HCT116 (cell line): ENCODE results near the gene CRBN. TPM values are rescaled to one million over a fixed set of nuclear protein-coding genes. Genes with fewer than 3 reads are reported as not detected.

Experiments
- ATAC-seq: fragments of 200-7000 bp; cut with Tn5 transposase; 2 replicates; pipeline ENCODE4 v1.9.1; 2020; ENCODE audit warnings: mild to moderate bottlenecking, moderate library complexity
- BruUV-seq: library from RNA; stranded (reverse); fragments of 400-500 nt; replicated peaks from 2 replicates; lab custom pipeline; 2021; lab: Mats Ljungman, UMichigan
- CTCF ChIA-PET: fragments of 300-600 bp; sonication (Branson Sonifier 250); formaldehyde crosslinking; loops from one replicate; lab custom pipeline; 2021; ENCODE audit warnings: antibody characterized with exemption; lab: Charles Lee
- POLR2A ChIA-PET: fragments of 300-600, 350-600 bp; sonication (Branson Sonifier 250); formaldehyde crosslinking; loops from one replicate; lab custom pipeline; 2021; ENCODE audit warnings: antibody characterized with exemption; lab: Charles Lee
- RAD21 ChIA-PET, 2 experiments: fragments of 300-600 bp; sonication (Branson Sonifier 250); formaldehyde crosslinking; loops; one replicate each; lab custom pipeline; 2023; ENCODE audit warnings: low total read pairs in 2 of 2; ENCODE audit not compliant: uncharacterized antibody in 2 of 2, unreplicated experiment in 2 of 2, low non-redundant PET in 1 of 2; lab: Charles Lee
- DNase-seq: peaks from one replicate; pipeline ENCODE4 v3.0.0-alpha.2; 2010; ENCODE audit warnings: low read depth, low spot score
- H2AFZ ChIP-seq: fragments of 200-600 bp; shearing (Covaris generic), sonication (generic); 2 replicates; pipeline ENCODE4 v1.6.1; 2017; ENCODE audit warnings: low read depth, mixed run types, mixed read lengths, antibody characterized with exemption, low read length; ENCODE audit not compliant: poor library complexity, severe bottlenecking
- H3K27ac ChIP-seq: 2 replicates; pipeline ENCODE4 v1.5.1; 2012; ENCODE audit warnings: low read depth, low read length
- H3K27me3 ChIP-seq: fragments of 200-600 bp; sonication (generic); 2 replicates; pipeline ENCODE4 v1.6.1; 2016; ENCODE audit warnings: mixed run types, low read length, mixed read lengths; ENCODE audit not compliant: insufficient read depth
- H3K36me3 ChIP-seq, 2 experiments: fragments of 200-500 bp in 1 of 2; fragments of 200-600 bp in 1 of 2; sonication (Bioruptor generic) in 1 of 2; sonication (generic) in 1 of 2; 2 replicates each; pipeline versions ENCODE4 v1.5.1 to v1.6.1; 2014 to 2016; ENCODE audit warnings: low read length in 2 of 2, inconsistent platforms in 1 of 2, mixed read lengths in 1 of 2, mixed run types in 1 of 2; ENCODE audit not compliant: insufficient read depth in 2 of 2, control insufficient read depth in 1 of 2
- H3K4me1 ChIP-seq, 2 experiments: fragments of 200-600 bp in 1 of 2; sonication (generic) in 1 of 2; 2 replicates each; pipeline versions ENCODE4 v1.5.1 to v1.6.1; 2012 to 2017; ENCODE audit warnings: low read length in 2 of 2, inconsistent platforms in 1 of 2, mild to moderate bottlenecking in 1 of 2, mixed read lengths in 1 of 2, mixed run types in 1 of 2, moderate library complexity in 1 of 2; ENCODE audit not compliant: insufficient read depth in 2 of 2, control insufficient read depth in 1 of 2
- H3K4me2 ChIP-seq: fragments of 200-600 bp; sonication (generic); 2 replicates; pipeline ENCODE4 v1.6.1; 2017; ENCODE audit warnings: mixed run types, low read length, mixed read lengths
- H3K4me3 ChIP-seq, 2 experiments: fragments of 200-600 bp in 1 of 2; sonication (generic) in 1 of 2; replicated peaks in 1 of 2; 2 replicates each; pipeline ENCODE4 v1.5.1; 2011 to 2016; ENCODE audit warnings: low read length in 2 of 2, control low read depth in 1 of 2, low read depth in 1 of 2, mild to moderate bottlenecking in 1 of 2, mixed read lengths in 1 of 2, mixed run types in 1 of 2
- H3K79me2 ChIP-seq: fragments of 200-600 bp; sonication (generic); 2 replicates; pipeline ENCODE4 v1.6.1; 2017; ENCODE audit warnings: mild to moderate bottlenecking, mixed run types, low read length, moderate library complexity, mixed read lengths; ENCODE audit not compliant: insufficient read depth
- H3K9ac ChIP-seq: fragments of 200-600 bp; sonication (generic); 2 replicates; pipeline ENCODE4 v1.6.1; 2016; ENCODE audit warnings: low read length, mixed read lengths
- H3K9me2 ChIP-seq: fragments of 200-600 bp; sonication (generic), shearing (Covaris generic); 2 replicates; pipeline ENCODE4 v1.6.1; 2017; ENCODE audit warnings: mixed run types, mild to moderate bottlenecking, moderate library complexity; ENCODE audit not compliant: insufficient read depth
- H3K9me3 ChIP-seq, 2 experiments: fragments of 200-500 bp in 1 of 2; fragments of 200-600 bp in 1 of 2; sonication (Bioruptor generic) in 1 of 2; sonication (generic) in 1 of 2; 2 replicates each; pipeline ENCODE4 v1.6.1; 2014 to 2017; ENCODE audit warnings: low read length in 2 of 2, mixed read lengths in 2 of 2, inconsistent platforms in 1 of 2, low read depth in 1 of 2, mild to moderate bottlenecking in 1 of 2, mixed run types in 1 of 2, moderate library complexity in 1 of 2; ENCODE audit not compliant: control insufficient read depth in 1 of 2, insufficient read depth in 1 of 2
- H4K20me1 ChIP-seq: fragments of 200-600 bp; sonication (generic), shearing (Covaris generic); 2 replicates; pipeline ENCODE4 v1.6.1; 2017; ENCODE audit warnings: mixed run types, mild to moderate bottlenecking, moderate library complexity; ENCODE audit not compliant: insufficient read depth
- CTCF ChIP-seq, 3 experiments: fragments of 200-600 bp in 1 of 3; sonication (generic) in 1 of 3; IDR thresholded peaks in 2 of 3; conservative IDR thresholded peaks in 1 of 3; 2 replicates each; pipeline ENCODE4 v1.5.1; 2012 to 2017; ENCODE audit warnings: low read depth in 2 of 3, low read length in 2 of 3, antibody characterized with exemption in 1 of 3, borderline replicate concordance in 1 of 3, control low read depth in 1 of 3, mild to moderate bottlenecking in 1 of 3, mixed read lengths in 1 of 3, mixed run types in 1 of 3, moderate library complexity in 1 of 3; ENCODE audit not compliant: insufficient read depth in 1 of 3
- MAX ChIP-seq: IDR thresholded peaks from 2 replicates; pipeline ENCODE4 v1.6.1; 2012
- RAD21 ChIP-seq: IDR thresholded peaks from 2 replicates; pipeline ENCODE4 v1.6.1; 2012; ENCODE audit warnings: low read depth, mild to moderate bottlenecking
- YY1 ChIP-seq: IDR thresholded peaks from 2 replicates; pipeline ENCODE4 v1.6.1; 2011; ENCODE audit warnings: low read length, low read depth, moderate library complexity, mild to moderate bottlenecking; ENCODE audit not compliant: insufficient replicate concordance; ENCODE audit errors: extremely low read depth
- intact Hi-C: fragments of 100-400 bp; cut with micrococcal nuclease; formaldehyde crosslinking; loops from 2 replicates; pipeline ENCODE4 v1.10.0; 2022
- total RNA-seq: library from RNA; stranded (reverse); gene quantifications from one replicate; pipeline ENCODE4 v1.2.1, GENCODE V29; 2021; ENCODE audit not compliant: unreplicated experiment

CRBN gene
- total RNA-seq, 1 experiment from 2014 or later = 29.1 TPM

DNA sequence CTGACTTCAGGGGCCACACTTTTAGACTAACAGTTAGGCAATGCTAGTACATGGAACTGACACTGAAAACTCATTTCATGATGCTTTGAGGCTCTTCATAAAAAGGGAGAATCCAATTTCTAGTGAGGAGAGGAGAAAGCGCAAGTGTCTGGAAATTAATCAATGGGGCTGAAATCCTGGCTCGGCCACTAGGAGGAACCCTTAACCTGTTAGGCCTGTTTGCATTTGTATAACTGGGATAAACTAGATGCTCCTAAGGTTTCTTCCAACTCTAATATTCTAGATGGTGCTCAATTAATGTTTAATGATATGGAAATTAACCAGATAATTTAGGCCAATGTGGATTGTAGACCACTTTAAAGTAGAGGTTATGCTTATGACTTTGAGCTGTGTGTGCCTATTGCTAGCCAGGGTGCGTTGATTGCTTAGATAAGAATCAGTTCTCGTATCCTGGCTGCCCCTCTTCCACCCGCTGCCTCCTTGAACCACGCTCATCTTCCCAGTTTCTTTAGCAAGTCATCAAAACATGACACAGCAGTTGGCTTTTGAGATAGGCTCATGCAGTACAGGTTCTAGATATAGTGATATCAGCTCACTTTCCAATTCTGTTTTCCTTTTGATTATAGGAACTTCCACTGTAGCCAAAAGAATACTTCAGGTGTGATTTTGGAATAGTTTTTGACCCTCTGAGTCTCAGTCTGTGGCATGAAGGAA lies 16.8 kb upstream of the CRBN start:
- BruUV-seq = no TSS peak
- intact Hi-C loops = no loop called here
- Histone ChIP-seq H3K9me2 (no peaks in the 10 kb centered on the region), H4K20me1 (no peaks in the 10 kb centered on the region), H3K4me1 (no peaks in the 10 kb centered on the region), H2AFZ (no peak overlapping the region), H3K27me3 (no peaks in the 10 kb centered on the region; the same call in 1 of the 2 replicates), H3K9me3 (no peaks in the 10 kb centered on the region), H3K36me3 (no peaks in the 10 kb centered on the region), H3K27ac (no peak overlapping the region), H3K9ac (no peak overlapping the region), H3K4me3 (no peak overlapping the region), H3K79me2 (no peaks in the 10 kb centered on the region), H3K4me2 (no peak overlapping the region)
- POLR2A ChIA-PET = no interaction called here
- RAD21 ChIA-PET = no interaction called here
- peak; percentile 73 for ATAC-seq
- peak; percentile 30 to 70 (median 60); a peak in 5 of 6 replicates for TF ChIP-seq CTCF (IDR thresholded peaks at IDR 0.05 in 2 of 3, conservative IDR thresholded peaks at IDR 0.05 in 1 of 3; ENCODE audit: borderline replicate concordance in 1 of 3, insufficient read depth in 1 of 3, low read depth in 2 of 3, low read length in 2 of 3)
- TF ChIP-seq RAD21 = peak; percentile 51
- TF ChIP-seq YY1 = no peak
- DNase-seq = peak; percentile 4
- CTCF ChIA-PET = interaction anchor here (1.3 kb wide), 1 partner anchor 1076 kb away, joined by 3 read pairs; no protein-coding TSS in a partner anchor

DNA sequence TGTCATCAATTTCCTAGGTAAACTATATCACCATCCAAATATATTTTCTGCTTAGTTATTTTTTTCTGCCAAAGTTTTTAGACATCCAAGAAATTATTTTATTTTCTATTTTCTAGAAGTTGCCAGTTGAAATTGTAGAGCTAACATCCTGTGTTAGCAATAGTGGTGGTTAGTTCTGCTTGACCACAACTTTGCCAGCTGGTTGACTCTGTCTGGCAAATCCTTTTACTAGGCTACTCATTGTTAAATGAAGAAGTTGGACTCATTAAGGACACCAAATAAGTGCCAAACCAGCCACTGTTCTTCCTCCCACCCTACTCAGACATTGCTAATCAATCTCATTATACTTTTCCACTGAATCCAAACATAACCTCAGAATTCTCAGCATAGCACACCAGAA lies 15.4 kb upstream of the CRBN start:
- Histone ChIP-seq H3K9me2 (no peaks in the 10 kb centered on the region), H3K4me3 (no peak overlapping the region), H3K9me3 (no peaks in the 10 kb centered on the region), H3K4me2 (no peak overlapping the region), H3K9ac (no peak overlapping the region), H2AFZ (no peak overlapping the region), H3K79me2 (no peaks in the 10 kb centered on the region), H3K27me3 (peaks cover 6% of the 10 kb centered on the region; the same call in 1 of the 2 replicates), H3K27ac (no peak overlapping the region), H4K20me1 (no peaks in the 10 kb centered on the region), H3K36me3 (no peaks in the 10 kb centered on the region), H3K4me1 (no peaks in the 10 kb centered on the region)
- intact Hi-C loops = no loop called here
- no TSS peak for BruUV-seq
- DNase-seq = no peak
- POLR2A ChIA-PET = no interaction called here
- TF ChIP-seq MAX = no peak
- ATAC-seq = no peak
- RAD21 ChIA-PET = no interaction called here
- CTCF ChIA-PET = no interaction called here
